T-helper 1 cell treated with Interleukin-12 subunit alpha and Interleukin-12 subunit beta and Interleukin-4 antibody, amounts not matched to agents 30 μg/mL and 1 μg/mL, for 36 hours (primary cell): ENCODE measurements around the gene RNF227.
"Not testable (repeated sequence)": the region's sequence is repeated elsewhere in the genome, so short reads cannot be mapped to it uniquely, and the experiment has no call there.

Experiments
- H3K27ac Mint-ChIP-seq: one replicate; pipeline ENCODE4 v1.8.0; 2021; ENCODE audit warnings: mild to moderate bottlenecking, mixed read lengths
- H3K27me3 Mint-ChIP-seq: one replicate; pipeline ENCODE4 v1.8.0; 2021; ENCODE audit warnings: low read depth, mixed read lengths
- H3K36me3 Mint-ChIP-seq: one replicate; pipeline ENCODE4 v1.8.0; 2021; ENCODE audit warnings: low read depth, mixed read lengths
- H3K4me1 Mint-ChIP-seq: one replicate; pipeline ENCODE4 v1.8.0; 2021; ENCODE audit warnings: low read depth, mixed read lengths
- H3K4me3 Mint-ChIP-seq: one replicate; pipeline ENCODE4 v1.8.0; 2021; ENCODE audit warnings: mild to moderate bottlenecking, moderate library complexity, mixed read lengths
- H3K9me3 Mint-ChIP-seq: one replicate; pipeline ENCODE4 v1.8.0; 2021; ENCODE audit warnings: mixed read lengths

The RNF227 gene

GRCh38 chr17:7915611-7916384 lies at the start of gene RNF227:
Gene RNF227 (minus strand): TSS chr17:7916289. CDS start chr17:7916195, 94 bp downstream.
- H3K27me3 Mint-ChIP-seq: no peaks in the 10 kb centered on the region
- H3K36me3 Mint-ChIP-seq: peaks cover 12% of the 10 kb centered on the region
- peaks cover 27% of the 10 kb centered on the region for H3K4me1 Mint-ChIP-seq
- peak within 1 kb of the TSS; percentile 94 for H3K27ac Mint-ChIP-seq
- peak within 1 kb of the TSS; percentile 97 for H3K4me3 Mint-ChIP-seq
- H3K9me3 Mint-ChIP-seq: no peaks in the 10 kb centered on the region

DNA sequence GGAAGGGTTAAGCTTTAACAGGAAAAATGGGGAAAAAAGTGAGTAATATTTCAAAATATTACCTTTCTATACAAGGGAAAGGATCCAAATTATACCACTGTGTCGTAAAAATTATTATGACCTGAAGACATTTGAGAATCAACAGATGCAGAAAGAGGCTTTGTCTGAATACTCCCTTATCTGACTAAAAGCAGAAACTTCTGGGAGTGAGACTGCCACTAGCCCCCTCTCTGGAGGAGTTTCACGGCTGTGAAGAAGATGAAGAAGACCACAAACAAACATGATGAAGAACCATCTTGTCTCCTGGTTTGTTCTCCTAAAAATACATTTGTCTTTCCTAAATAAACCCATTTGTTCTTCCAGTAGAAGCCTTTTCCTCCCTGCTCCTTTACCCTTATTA lies 45.3 kb upstream of the RNF227 start:
- no peaks in the 10 kb centered on the region for H3K36me3 Mint-ChIP-seq
- no peaks in the 10 kb centered on the region for H3K9me3 Mint-ChIP-seq
- H3K4me1 Mint-ChIP-seq: peaks cover 2% of the 10 kb centered on the region
- no peak overlapping the region for H3K4me3 Mint-ChIP-seq
- no peak overlapping the region for H3K27ac Mint-ChIP-seq
- H3K27me3 Mint-ChIP-seq: peaks cover 11% of the 10 kb centered on the region

GRCh38 chr17:7959503-7960253 lies 43.6 kb upstream of the RNF227 start:
- peaks cover 11% of the 10 kb centered on the region for H3K27me3 Mint-ChIP-seq
- H3K4me1 Mint-ChIP-seq: peaks cover 2% of the 10 kb centered on the region
- H3K9me3 Mint-ChIP-seq: no peaks in the 10 kb centered on the region
- H3K27ac Mint-ChIP-seq: no peak overlapping the region
- H3K36me3 Mint-ChIP-seq: no peaks in the 10 kb centered on the region
- no peak overlapping the region for H3K4me3 Mint-ChIP-seq

GRCh38 chr17:7956228-7956965 lies 40.3 kb upstream of the RNF227 start:
- H3K4me1 Mint-ChIP-seq: peaks cover 12% of the 10 kb centered on the region
- H3K9me3 Mint-ChIP-seq: no peaks in the 10 kb centered on the region
- no peaks in the 10 kb centered on the region for H3K36me3 Mint-ChIP-seq
- no peak overlapping the region for H3K27ac Mint-ChIP-seq
- peaks cover 6% of the 10 kb centered on the region for H3K27me3 Mint-ChIP-seq
- H3K4me3 Mint-ChIP-seq: no peak overlapping the region

GRCh38 chr17:7955414-7956227 lies 39.5 kb upstream of the RNF227 start:
- no peaks in the 10 kb centered on the region for H3K9me3 Mint-ChIP-seq
- no peak overlapping the region for H3K27ac Mint-ChIP-seq
- no peaks in the 10 kb centered on the region for H3K36me3 Mint-ChIP-seq
- peaks cover 15% of the 10 kb centered on the region for H3K4me1 Mint-ChIP-seq
- H3K4me3 Mint-ChIP-seq: no peak overlapping the region
- H3K27me3 Mint-ChIP-seq: peaks cover 6% of the 10 kb centered on the region

DNA sequence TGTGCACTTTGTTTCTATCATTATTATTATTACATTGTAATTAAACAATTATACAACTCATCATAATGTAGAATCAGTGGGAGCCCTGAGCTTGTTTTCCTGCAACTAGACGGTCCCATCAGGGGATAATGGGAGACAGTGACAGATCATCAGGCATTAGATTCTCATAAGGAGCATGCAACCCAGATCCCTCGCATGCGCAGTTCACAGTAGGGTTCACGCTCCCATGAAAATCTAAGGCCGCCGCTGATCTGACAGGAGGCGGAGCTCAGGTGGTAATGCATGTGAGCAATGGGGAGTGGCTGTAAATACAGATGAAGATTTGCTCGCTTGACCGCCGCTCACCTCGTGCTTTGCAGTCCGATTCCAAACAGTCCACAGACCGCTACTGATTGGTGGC lies 37.2 kb upstream of the RNF227 start:
- not testable (repeated sequence) for H3K4me3 Mint-ChIP-seq, H3K27me3 Mint-ChIP-seq, H3K9me3 Mint-ChIP-seq
- Mint-ChIP-seq H3K27ac (peak overlapping the region; percentile 50), H3K4me1 (peaks cover 18% of the 10 kb centered on the region), H3K36me3 (peaks cover 13% of the 10 kb centered on the region)

DNA sequence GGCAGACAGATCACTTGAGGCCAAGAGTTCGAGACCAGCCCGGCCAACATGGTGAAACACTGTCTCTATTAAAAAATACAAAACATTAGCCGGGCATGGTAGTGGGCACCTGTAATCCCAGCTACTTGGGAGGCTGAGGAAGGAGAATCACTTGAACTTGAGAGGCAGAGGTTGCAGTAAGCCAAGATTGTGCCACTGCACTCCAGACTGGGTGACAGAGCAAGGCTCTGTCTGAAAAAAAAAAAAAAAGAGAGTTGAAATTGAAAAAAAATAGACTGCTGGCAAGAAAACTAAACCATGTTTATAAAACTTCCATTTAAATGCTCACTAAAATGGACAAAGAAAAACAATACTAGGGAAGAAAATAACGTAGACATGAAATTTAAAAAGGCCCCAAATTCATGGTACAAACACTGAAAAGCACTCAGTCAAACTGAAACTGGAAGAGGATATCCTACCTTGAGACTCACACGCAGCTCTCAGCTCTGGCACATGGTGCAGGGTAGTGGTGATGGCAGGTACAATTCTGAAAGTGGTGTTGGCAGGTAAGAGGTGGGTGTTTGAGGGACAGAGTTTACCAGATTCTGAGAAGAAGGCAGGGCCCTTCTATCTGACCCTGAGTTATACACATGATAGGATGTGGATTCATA lies 35.2 kb upstream of the RNF227 start:
- H3K4me3 Mint-ChIP-seq: peak overlapping the region; percentile 47
- peak overlapping the region; percentile 90 for H3K27ac Mint-ChIP-seq
- peaks cover 22% of the 10 kb centered on the region for H3K4me1 Mint-ChIP-seq
- peaks cover 26% of the 10 kb centered on the region for H3K36me3 Mint-ChIP-seq
- no peaks in the 10 kb centered on the region for H3K9me3 Mint-ChIP-seq
- no peaks in the 10 kb centered on the region for H3K27me3 Mint-ChIP-seq

- Mint-ChIP-seq H3K27me3 (no peaks in the 10 kb centered on the region), H3K4me1 (peaks cover 22% of the 10 kb centered on the region), H3K27ac (peak overlapping the region; percentile 53), H3K4me3 (no peak overlapping the region), H3K9me3 (no peaks in the 10 kb centered on the region), H3K36me3 (peaks cover 29% of the 10 kb centered on the region)
Observed at GRCh38 chr17:7950578-7950977, 34.5 kb upstream of the RNF227 start.

DNA sequence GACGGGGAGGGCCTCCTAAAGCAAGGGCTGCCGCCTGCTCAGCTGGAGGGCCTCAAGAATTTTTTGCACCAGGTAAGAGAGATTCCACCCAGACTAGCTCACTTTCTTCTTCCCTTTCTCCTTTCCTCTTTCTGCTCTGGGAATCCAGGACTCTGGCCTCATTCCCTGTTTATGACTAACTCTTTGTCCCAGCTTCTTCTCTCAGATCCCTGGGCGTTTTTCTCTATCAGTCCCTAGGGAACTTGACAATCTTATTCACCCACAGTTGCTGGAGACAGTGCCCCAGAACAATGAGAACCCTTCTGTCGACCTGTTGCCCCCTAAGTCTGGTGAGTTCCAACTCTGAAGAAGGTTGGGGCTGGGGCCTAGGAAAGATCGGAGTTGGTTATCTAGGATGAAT lies 31.6 kb upstream of the RNF227 start:
- Mint-ChIP-seq H3K4me1 (peaks cover 17% of the 10 kb centered on the region), H3K36me3 (peaks cover 45% of the 10 kb centered on the region), H3K27ac (no peak overlapping the region), H3K9me3 (no peaks in the 10 kb centered on the region), H3K27me3 (no peaks in the 10 kb centered on the region), H3K4me3 (no peak overlapping the region)

- peaks cover 12% of the 10 kb centered on the region for H3K4me1 Mint-ChIP-seq
- H3K27ac Mint-ChIP-seq: no peak overlapping the region
- no peak overlapping the region for H3K4me3 Mint-ChIP-seq
- no peaks in the 10 kb centered on the region for H3K9me3 Mint-ChIP-seq
- H3K36me3 Mint-ChIP-seq: peaks cover 45% of the 10 kb centered on the region
- H3K27me3 Mint-ChIP-seq: no peaks in the 10 kb centered on the region
Observed at GRCh38 chr17:7946441-7946840, 30.4 kb upstream of the RNF227 start.

- Mint-ChIP-seq H3K9me3 (no peaks in the 10 kb centered on the region), H3K27me3 (no peaks in the 10 kb centered on the region), H3K4me1 (peaks cover 9% of the 10 kb centered on the region), H3K36me3 (peaks cover 49% of the 10 kb centered on the region), H3K27ac (peak overlapping the region; percentile 70), H3K4me3 (no peak overlapping the region)
Observed at GRCh38 chr17:7945651-7946050, 29.6 kb upstream of the RNF227 start.

DNA sequence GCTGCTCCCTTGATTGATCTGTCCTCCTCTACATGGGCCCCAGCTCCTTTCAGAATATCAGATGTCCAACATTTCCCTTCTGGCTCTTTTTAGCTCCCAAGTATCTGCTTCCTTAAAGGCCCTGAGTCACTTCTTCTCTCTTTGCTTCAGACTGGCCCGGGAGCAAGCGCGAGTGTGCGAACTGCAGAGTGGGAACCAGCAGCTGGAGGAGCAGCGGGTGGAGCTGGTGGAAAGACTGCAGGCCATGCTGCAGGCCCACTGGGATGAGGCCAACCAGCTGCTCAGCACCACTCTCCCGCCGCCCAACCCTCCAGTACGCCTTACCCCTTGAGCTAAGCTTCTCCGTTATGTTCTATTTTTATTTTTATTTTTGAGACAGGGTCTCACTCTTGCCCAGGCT lies 28.2 kb upstream of the RNF227 start:
- Mint-ChIP-seq H3K4me3 (no peak overlapping the region), H3K27me3 (no peaks in the 10 kb centered on the region), H3K36me3 (peaks cover 55% of the 10 kb centered on the region), H3K9me3 (no peaks in the 10 kb centered on the region), H3K4me1 (peaks cover 4% of the 10 kb centered on the region), H3K27ac (no peak overlapping the region)

- no peaks in the 10 kb centered on the region for H3K27me3 Mint-ChIP-seq
- no peaks in the 10 kb centered on the region for H3K9me3 Mint-ChIP-seq
- H3K36me3 Mint-ChIP-seq: peaks cover 47% of the 10 kb centered on the region
- no peak overlapping the region for H3K27ac Mint-ChIP-seq
- peaks cover 4% of the 10 kb centered on the region for H3K4me1 Mint-ChIP-seq
- no peak overlapping the region for H3K4me3 Mint-ChIP-seq
Observed at GRCh38 chr17:7943291-7943690, 27.2 kb upstream of the RNF227 start.

DNA sequence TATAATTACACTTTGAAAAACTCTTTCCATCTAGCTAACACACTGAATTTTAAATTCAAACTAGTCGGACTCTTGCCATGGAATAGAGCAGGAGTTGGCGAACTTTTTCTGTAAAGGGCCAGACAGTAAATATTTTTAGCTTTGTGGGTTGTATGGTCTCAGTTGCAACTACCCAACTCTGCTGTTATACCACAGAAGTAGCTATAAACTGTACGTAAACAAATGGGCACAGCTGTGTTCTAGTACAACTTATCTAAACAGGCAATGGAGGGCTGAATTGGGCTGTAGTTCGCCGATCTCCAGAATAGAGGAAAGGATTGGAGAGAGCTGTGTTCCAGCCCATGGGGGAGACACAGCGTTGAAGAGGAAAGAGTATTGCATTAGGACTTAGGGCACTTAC lies 24.7 kb upstream of the RNF227 start:
- Mint-ChIP-seq H3K36me3 (peaks cover 41% of the 10 kb centered on the region), H3K27me3 (no peaks in the 10 kb centered on the region), H3K4me3 (no peak overlapping the region), H3K27ac (no peak overlapping the region), H3K4me1 (peaks cover 2% of the 10 kb centered on the region), H3K9me3 (no peaks in the 10 kb centered on the region)
